WI38 (cell line): Measurements from ENCODE around the gene NXNL2.

Experiments
- H3K4me3 ChIP-seq: 2 replicates; pipeline ENCODE4 v1.5.1; 2011; ENCODE audit warnings: low read depth, mild to moderate bottlenecking, control low read depth, low read length
- CTCF ChIP-seq: IDR thresholded peaks from 2 replicates; pipeline ENCODE4 v1.5.1; 2012; ENCODE audit warnings: low read depth, mild to moderate bottlenecking, control low read depth, low read length

The NXNL2 gene

DNA sequence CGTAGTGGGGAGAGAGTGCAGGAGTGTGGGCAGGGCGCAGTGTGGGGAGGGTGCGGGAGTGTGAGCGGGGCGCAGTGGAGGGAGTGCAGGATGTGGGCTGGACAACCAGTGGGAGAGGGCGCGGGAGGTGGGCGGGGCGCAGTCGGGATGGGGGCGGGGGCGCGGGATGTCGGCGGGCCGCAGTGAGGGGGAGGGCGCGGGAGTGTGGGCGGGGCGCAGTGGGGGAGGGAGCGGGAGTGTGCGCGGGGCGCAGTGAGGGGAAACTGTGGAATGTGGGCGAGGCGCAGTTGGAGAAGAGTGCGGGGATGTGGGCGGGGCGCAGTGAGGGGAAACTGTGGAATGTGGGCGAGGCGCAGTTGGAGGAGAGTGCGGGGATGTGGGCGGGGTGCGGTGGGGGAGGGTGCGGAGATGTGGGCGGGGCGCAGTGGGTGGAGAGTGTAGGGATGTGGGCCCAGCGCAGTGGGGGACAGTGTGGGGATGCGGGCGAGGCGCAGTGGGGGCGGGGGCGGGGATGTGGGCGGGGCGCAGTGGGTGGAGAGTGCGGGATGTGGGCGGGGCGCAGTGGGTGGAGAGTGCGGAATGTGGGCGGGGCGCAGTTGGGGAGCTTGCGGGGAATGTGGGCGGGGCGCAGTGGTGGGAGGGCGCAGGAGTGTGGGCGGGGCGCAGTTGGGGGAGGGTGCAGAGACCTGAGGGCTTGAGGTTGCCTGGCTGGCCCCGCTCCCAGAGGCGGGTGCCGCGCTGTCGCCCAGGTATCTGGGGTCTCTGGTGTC is at the start of gene NXNL2:
NXNL2 (plus strand) TSS at position 723 of the 770 bp plus-strand sequence. CDS start 257 bp downstream, outside the sequence.
- TF ChIP-seq CTCF = no peak
- peak within 1 kb of the TSS; percentile 80 for H3K4me3 ChIP-seq

GRCh38 chr9:88488166-88488565 is 46.8 kb upstream of the NXNL2 start:
- no peak overlapping the region for H3K4me3 ChIP-seq
- no peak for TF ChIP-seq CTCF

DNA sequence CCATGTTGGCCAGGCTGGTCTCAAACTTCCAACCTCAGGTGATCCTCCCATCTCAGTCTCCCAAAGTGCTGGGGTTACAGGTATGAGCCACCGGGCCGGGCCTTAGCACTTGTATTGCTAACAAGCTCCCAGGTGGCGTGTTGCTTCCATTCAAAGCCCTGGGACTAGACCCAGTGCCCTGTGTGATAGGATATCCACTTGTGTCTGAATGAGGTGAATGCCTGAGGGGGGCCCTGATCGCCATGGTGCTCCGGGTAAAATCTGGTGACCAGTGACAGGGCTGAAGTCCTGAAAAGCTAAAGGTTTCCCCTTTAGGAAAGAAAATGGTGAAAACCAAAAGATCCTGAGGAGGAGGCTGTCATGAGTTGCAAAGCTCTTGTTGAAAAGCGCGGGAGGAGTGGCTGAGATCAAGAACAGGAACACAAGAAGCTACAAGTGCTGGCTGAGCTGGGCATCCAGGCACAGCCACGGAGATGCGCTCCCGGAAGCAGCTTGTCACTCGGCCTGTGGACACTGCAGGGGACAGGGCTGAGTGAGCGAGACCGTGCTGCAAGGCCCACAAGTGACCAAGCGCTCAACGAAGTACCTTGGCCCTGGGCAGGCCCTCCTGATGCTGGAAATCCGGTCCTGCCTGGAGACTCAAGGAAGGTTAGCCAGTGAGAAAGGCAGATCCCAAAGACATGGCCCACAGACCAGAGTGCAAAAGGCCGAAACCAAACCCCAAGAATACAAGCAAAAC is 39.8 kb upstream of the NXNL2 start:
- H3K4me3 ChIP-seq = no peak overlapping the region
- no peak for TF ChIP-seq CTCF

GRCh38 chr9:88497224-88497623 is 37.8 kb upstream of the NXNL2 start:
- no peak overlapping the region for H3K4me3 ChIP-seq
- no peak for TF ChIP-seq CTCF

- no peak overlapping the region for H3K4me3 ChIP-seq
- TF ChIP-seq CTCF = no peak
These were observed 36.1 kb upstream of the NXNL2 start for GRCh38 chr9:88498880-88499279.

- H3K4me3 ChIP-seq = no peak overlapping the region
- no peak for TF ChIP-seq CTCF
These were observed 33.9 kb upstream of the NXNL2 start for GRCh38 chr9:88501086-88501485.

GRCh38 chr9:88502552-88503034 is 32.4 kb upstream of the NXNL2 start:
- H3K4me3 ChIP-seq = no peak overlapping the region
- TF ChIP-seq CTCF = no peak
